Measurements from ENCODE around the gene GGTA1. TPM values are rescaled to one million over a fixed set of nuclear protein-coding genes. Genes with fewer than 3 reads are reported as not detected.

Gene GGTA1
- total and polyA plus RNA-seq, 5 donors: 12.3 to 42.5 (median 24.2) TPM

DNA sequence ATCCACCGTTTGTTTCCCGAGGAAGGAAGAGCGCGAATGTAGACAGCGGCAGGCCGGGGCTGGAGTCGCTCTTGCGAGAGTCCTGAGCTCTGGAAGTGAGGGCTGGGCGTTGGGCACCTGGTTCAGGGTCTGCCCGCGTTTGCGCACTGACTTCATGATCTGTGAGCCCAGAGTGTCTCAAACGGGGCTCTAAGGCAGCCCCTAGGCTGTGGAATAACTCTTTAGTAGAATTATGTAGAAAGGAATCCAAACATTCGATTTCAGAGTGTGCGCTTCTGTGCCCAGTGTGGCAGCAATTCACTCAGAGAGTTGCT lies 478 bp upstream of the GGTA1 start:
- ATAC-seq (no peak), DNase-seq (no peak)
- Histone ChIP-seq H3K27me3 (ENCODE audit: control insufficient read depth, insufficient read depth) (no peaks in the 10 kb centered on the region), H3K9me3 (ENCODE audit: control insufficient read depth, low read length) (no peaks in the 10 kb centered on the region), H3K4me3 (ENCODE audit: low read length) (peak overlapping the region; percentile 59), H3K27ac (ENCODE audit: low read length) (peak overlapping the region; percentile 20), H3K4me1 (ENCODE audit: control insufficient read depth, insufficient read depth, low read length) (peaks cover 2% of the 10 kb centered on the region)
- WGBS: 9% methylated on average over 15 of the region's 15 CpGs
- intact Hi-C loops (cut with DNase I): no loop called here

DNA sequence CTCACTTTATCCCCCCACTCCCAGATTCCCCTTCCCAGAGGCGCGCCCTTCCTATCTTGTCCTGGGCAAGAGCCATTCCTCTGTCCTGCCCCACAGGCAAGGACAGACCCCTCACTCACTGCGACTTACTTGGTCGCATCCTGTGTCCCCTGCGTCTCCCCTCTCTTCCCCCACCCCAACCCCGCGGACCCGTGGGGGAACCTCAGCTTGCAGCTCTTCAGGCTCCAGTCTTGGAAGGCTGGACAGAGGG lies 542 bp downstream of the GGTA1 start:
- no peak for ATAC-seq
- Histone ChIP-seq H3K27ac (ENCODE audit: low read length) (peak overlapping the region; percentile 20), H3K9me3 (ENCODE audit: control insufficient read depth, low read length) (no peaks in the 10 kb centered on the region), H3K4me1 (ENCODE audit: control insufficient read depth, insufficient read depth, low read length) (peaks cover 2% of the 10 kb centered on the region), H3K27me3 (ENCODE audit: control insufficient read depth, insufficient read depth) (no peaks in the 10 kb centered on the region), H3K4me3 (ENCODE audit: low read length) (peak overlapping the region; percentile 59)
- no peak for DNase-seq
- under 1% methylated on average over 8 of the region's 8 CpGs for WGBS
- intact Hi-C loops (cut with DNase I): loop anchor here in 1 of 4 donors (5.0 kb wide), 1 partner anchor 37 kb away; no protein-coding TSS in a partner anchor

DNA sequence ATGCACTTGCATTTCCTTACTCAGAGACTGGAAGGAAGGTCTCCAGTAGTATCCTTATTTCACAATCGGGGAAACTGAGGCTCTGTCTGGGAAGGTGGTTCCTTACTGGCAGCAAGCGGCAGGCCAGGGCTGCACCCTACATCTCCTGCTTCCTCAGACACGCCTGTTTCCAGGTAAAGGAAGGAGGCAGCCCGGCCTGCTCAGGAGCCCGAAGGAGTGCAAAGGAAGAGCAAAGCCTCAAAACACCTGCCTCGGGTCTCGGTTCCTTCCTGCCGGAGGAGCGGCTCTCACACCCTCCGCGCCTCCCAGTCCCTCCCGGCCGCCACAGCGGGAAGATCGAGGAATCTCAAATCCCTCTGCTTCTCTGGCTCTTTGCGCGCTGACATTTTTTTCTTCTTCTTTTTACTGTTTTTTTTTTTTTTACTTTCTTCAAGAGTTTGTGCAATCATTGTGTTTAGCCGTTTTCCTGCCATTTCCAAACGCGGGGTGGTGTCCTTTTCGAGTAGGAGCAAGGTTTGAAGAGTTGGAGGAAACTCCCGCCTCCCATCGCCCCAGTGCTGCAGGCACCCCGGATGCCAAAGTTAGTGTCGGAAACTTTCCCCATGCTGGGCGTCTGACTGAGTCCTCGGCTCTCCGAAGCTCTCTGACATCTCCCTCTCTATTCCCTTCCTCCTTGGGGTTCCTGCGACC lies 1.0 kb downstream of the GGTA1 start:
- Histone ChIP-seq H3K27ac (ENCODE audit: low read length) (peak overlapping the region; percentile 57), H3K9me3 (ENCODE audit: control insufficient read depth, low read length) (no peaks in the 10 kb centered on the region), H3K27me3 (ENCODE audit: control insufficient read depth, insufficient read depth) (no peaks in the 10 kb centered on the region), H3K4me1 (ENCODE audit: control insufficient read depth, insufficient read depth, low read length) (peaks cover 2% of the 10 kb centered on the region), H3K4me3 (ENCODE audit: low read length) (peak overlapping the region; percentile 59)
- WGBS: 2% methylated on average over 29 of the region's 29 CpGs
- ATAC-seq (peak; percentile 34 to 43), DNase-seq (peak; percentile 60 to 81 (median 81))
- intact Hi-C loops (cut with DNase I): loop anchor here in 1 of 4 donors (5.0 kb wide), 1 partner anchor 36 kb away; no protein-coding TSS in a partner anchor

DNA sequence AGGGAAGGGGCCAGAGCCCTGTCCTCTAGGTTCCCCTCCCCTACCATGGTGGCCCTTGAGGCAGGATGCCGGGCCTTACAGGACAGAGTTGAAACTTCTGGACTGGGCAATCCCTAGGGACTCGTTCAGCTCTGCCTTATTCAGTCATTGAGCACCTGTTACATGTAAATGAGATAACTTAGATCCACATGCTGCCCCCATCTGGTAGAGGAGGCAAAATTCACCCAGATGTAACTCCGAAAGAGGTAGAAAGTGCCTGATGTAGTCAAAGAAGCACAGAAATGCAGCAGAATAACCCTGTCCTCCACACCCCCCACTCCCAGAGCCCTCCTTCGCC lies 1.5 kb downstream of the GGTA1 start:
- peaks cover 2% of the 10 kb centered on the region for H3K4me1 ChIP-seq (ENCODE audit: control insufficient read depth, insufficient read depth, low read length)
- H3K4me3 ChIP-seq (ENCODE audit: low read length): peak overlapping the region; percentile 59
- no peaks in the 10 kb centered on the region for H3K27me3 ChIP-seq (ENCODE audit: control insufficient read depth, insufficient read depth)
- H3K27ac ChIP-seq (ENCODE audit: low read length): peak overlapping the region; percentile 57
- intact Hi-C loops (cut with DNase I): loop anchor here in 1 of 4 donors (5.0 kb wide), 1 partner anchor 36 kb away; no protein-coding TSS in a partner anchor
- H3K9me3 ChIP-seq (ENCODE audit: control insufficient read depth, low read length): no peaks in the 10 kb centered on the region
- ATAC-seq (peak; percentile 54 to 65), DNase-seq (peak in 2 of 3 donors; percentile 43 to 73)
- 6% methylated on average over 4 of the region's 4 CpGs for WGBS

DNA sequence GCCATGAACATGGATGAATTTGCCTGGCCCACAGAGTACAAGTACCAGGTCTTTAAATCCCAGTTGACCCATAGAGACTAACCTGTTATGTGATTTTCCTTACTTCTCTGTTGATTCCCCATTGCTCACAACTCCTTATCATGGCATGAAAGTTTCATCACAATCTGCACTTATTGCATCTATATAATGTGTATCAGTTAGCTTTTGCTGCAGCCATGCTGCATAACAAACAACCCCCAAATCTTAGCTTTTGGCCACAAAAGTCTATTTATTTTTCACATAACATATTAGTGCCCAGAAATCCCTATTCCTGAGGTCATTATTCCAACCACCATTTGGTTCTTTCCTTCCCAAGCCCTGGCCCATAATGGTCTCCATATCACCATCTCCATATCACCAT lies 3.7 kb downstream of the GGTA1 start:
- ATAC-seq: no peak
- Histone ChIP-seq H3K4me3 (ENCODE audit: low read length) (no peak overlapping the region), H3K9me3 (ENCODE audit: control insufficient read depth, low read length) (no peaks in the 10 kb centered on the region), H3K4me1 (ENCODE audit: control insufficient read depth, insufficient read depth, low read length) (peaks cover 2% of the 10 kb centered on the region), H3K27ac (ENCODE audit: low read length) (no peak overlapping the region), H3K27me3 (ENCODE audit: control insufficient read depth, insufficient read depth) (no peaks in the 10 kb centered on the region)
- intact Hi-C loops (cut with DNase I): loop anchor here in 1 of 4 donors (5.0 kb wide), 1 partner anchor 34 kb away; no protein-coding TSS in a partner anchor
- no peak for DNase-seq

DNA sequence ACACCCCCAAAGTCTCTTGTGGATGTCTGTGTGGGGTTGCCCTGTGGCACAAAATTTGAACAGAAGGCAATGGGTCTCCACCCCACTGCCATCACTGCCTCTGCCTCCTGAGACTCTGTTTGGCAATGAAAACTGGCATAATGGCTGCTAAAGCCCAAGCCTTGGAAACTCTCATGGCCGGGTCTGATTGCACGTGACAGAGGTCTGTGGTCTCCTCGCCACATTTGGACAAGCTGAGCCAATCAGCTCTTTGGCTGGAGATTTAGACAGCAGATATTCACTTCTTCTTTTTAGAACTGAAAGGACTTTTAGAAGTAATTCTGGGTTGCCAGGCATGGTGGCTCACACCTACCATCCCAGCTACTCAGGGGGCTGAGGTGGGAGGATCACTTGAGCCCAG lies 5.5 kb downstream of the GGTA1 start:
- ATAC-seq: no peak
- Histone ChIP-seq H3K4me1 (ENCODE audit: control insufficient read depth, insufficient read depth, low read length) (peaks cover 2% of the 10 kb centered on the region), H3K9me3 (ENCODE audit: control insufficient read depth, low read length) (no peaks in the 10 kb centered on the region), H3K4me3 (ENCODE audit: low read length) (no peak overlapping the region), H3K27ac (ENCODE audit: low read length) (no peak overlapping the region), H3K27me3 (ENCODE audit: control insufficient read depth, insufficient read depth) (no peaks in the 10 kb centered on the region)
- WGBS: 68% methylated on average over 3 of the region's 3 CpGs
- no peak for DNase-seq
- intact Hi-C loops (cut with DNase I): no loop called here

DNA sequence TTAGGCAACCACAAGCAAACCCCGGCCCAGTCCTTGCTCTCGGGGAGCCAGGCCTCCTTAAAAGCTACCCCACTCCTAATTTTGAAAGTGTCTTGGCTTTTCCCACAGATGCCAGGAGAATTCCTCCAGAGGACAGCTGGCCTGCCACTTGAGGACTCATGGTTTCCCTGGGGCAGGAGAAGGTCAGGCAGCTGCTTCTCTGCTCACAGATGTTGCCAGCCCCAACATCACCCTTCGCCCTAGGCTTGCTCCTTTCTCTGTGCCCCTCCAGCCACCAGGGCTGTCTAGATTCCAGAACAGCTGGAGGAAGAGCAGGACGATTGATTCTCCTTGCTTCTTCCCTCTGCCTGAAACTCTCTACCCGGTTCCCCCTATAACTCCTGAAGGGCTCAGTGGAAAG lies 8.5 kb downstream of the GGTA1 start:
- no peaks in the 10 kb centered on the region for H3K9me3 ChIP-seq (ENCODE audit: control insufficient read depth, low read length)
- intact Hi-C loops (cut with DNase I): no loop called here
- H3K4me3 ChIP-seq (ENCODE audit: low read length): no peak overlapping the region
- DNase-seq (no peak), ATAC-seq (no peak)
- no peaks in the 10 kb centered on the region for H3K27me3 ChIP-seq (ENCODE audit: control insufficient read depth, insufficient read depth)
- H3K27ac ChIP-seq (ENCODE audit: low read length): no peak overlapping the region
- 78% methylated on average over 5 of the region's 5 CpGs for WGBS
- peaks cover 3% of the 10 kb centered on the region for H3K4me1 ChIP-seq (ENCODE audit: control insufficient read depth, insufficient read depth, low read length)

DNA sequence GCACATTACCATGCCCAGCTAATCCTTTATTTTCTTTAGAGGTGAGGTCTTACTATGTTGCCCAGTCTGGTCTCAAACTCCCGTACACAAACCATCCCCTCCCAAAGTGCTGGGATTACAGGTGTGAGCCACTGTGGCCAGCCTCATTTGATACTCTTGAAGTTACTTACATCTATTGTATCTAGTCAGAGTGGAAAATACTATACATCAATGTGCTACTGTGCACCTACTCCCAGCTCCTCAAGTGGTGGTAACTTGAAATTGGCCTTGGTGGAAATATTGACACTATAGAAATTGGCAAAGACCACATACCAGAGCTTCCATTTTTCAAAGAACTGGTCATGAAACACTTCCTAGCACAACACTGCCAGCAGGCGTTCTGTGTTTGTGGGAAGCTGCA lies 10.3 kb downstream of the GGTA1 start:
- ATAC-seq: no peak
- Histone ChIP-seq H3K4me1 (ENCODE audit: control insufficient read depth, insufficient read depth, low read length) (peaks cover 13% of the 10 kb centered on the region), H3K9me3 (ENCODE audit: control insufficient read depth, low read length) (no peaks in the 10 kb centered on the region), H3K4me3 (ENCODE audit: low read length) (no peak overlapping the region), H3K27me3 (ENCODE audit: control insufficient read depth, insufficient read depth) (no peaks in the 10 kb centered on the region), H3K27ac (ENCODE audit: low read length) (no peak overlapping the region)
- WGBS: 81% methylated on average over 2 of the region's 2 CpGs
- DNase-seq: no peak
- intact Hi-C loops (cut with DNase I): no loop called here

DNA sequence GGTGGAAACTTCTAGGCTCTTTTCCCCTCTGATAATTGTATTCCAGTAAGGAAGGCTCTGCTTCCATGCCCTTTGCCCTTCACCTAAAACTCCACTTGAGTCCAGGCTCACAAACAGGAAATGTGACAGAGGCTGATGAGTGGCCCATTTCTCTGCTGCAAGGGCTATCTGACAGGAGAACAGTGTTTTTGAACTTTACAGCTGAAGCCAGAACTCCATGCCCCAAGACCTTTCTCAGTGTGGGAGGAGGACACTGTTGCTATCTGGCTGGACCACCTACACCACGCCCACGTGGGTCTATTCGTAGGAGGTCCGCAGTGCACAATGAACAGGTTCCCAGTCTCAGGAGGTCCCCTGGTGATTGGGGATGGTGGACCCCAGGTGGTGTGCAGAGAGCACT lies 13.6 kb downstream of the GGTA1 start:
- intact Hi-C loops (cut with DNase I): no loop called here
- peaks cover 21% of the 10 kb centered on the region for H3K4me1 ChIP-seq (ENCODE audit: control insufficient read depth, insufficient read depth, low read length)
- H3K4me3 ChIP-seq (ENCODE audit: low read length): no peak overlapping the region
- no peaks in the 10 kb centered on the region for H3K9me3 ChIP-seq (ENCODE audit: control insufficient read depth, low read length)
- peak; percentile 15 to 51 for ATAC-seq
- DNase-seq: no peak
- H3K27me3 ChIP-seq (ENCODE audit: control insufficient read depth, insufficient read depth): no peaks in the 10 kb centered on the region
- WGBS: 63% methylated on average over 4 of the region's 4 CpGs
- H3K27ac ChIP-seq (ENCODE audit: low read length): peak overlapping the region; percentile 81

DNA sequence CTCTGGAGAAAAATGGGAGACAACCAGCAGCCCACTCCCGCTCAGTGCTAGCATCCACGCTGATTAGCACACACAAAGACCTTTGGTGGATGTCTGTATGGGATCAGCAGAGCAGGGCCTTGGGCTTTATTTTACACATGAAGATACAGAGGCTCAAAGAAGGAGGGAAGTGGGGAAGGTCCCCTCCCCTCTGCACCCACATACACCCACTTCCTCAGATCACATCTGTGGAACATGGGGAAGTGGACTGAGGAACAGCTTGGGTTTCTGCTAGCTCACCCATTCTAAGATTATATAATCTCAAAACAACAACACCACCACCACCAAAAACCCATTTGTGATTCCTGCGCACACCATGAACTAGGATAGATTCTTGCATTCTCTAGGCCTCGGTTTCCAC lies 14.0 kb downstream of the GGTA1 start:
- intact Hi-C loops (cut with DNase I): no loop called here
- peak; percentile 36 for ATAC-seq
- H3K4me3 ChIP-seq (ENCODE audit: low read length): no peak overlapping the region
- H3K4me1 ChIP-seq (ENCODE audit: control insufficient read depth, insufficient read depth, low read length): peaks cover 21% of the 10 kb centered on the region
- H3K27me3 ChIP-seq (ENCODE audit: control insufficient read depth, insufficient read depth): no peaks in the 10 kb centered on the region
- no peaks in the 10 kb centered on the region for H3K9me3 ChIP-seq (ENCODE audit: control insufficient read depth, low read length)
- 83% methylated on average over 4 of the region's 4 CpGs for WGBS
- H3K27ac ChIP-seq (ENCODE audit: low read length): peak overlapping the region; percentile 81
- no peak for DNase-seq

DNA sequence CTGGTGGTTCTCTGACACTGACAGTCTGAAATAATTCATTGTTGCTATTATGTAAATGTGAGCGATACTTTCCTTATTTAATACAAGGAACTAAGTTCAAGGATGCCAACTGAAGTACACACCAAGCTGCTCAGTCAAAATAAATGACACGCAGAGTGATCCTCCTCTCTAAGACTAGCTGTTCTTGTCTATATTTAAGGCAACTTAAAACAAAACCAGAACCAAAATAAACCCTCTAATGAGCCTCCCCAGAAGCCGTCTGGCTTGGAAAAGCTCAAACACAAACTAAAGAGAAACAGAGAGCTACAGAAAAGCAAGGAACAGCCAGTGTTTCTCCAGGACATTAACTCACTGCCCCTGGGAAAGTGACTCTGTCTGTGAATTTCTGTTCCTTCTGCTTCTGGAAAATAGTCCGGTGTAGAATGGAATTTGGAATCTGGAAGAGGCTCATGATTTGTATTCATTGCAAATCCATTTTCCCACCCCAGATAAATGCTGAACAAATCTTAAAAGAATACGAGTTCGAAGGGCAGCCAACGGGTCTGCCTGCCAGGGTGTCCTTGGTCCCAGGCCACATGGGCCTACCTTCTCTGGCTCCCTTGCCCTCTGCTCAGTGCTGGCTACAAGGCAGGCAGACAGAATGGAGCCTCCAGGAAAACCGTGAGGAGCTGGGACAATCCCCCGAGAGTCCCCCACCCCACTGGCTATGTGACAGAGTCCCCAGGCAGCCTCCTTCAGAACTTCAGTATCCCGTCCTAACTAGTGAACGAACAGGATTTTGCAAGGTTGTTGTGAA lies 14.8 kb downstream of the GGTA1 start:
- intact Hi-C loops (cut with DNase I): no loop called here
- H3K27me3 ChIP-seq (ENCODE audit: control insufficient read depth, insufficient read depth): no peaks in the 10 kb centered on the region
- ATAC-seq: peak; percentile 38 to 47
- 45% methylated on average over 11 of the region's 11 CpGs for WGBS
- peak overlapping the region; percentile 81 for H3K27ac ChIP-seq (ENCODE audit: low read length)
- no peaks in the 10 kb centered on the region for H3K9me3 ChIP-seq (ENCODE audit: control insufficient read depth, low read length)
- DNase-seq: peak in 1 of 3 donors; percentile 79
- H3K4me1 ChIP-seq (ENCODE audit: control insufficient read depth, insufficient read depth, low read length): peaks cover 25% of the 10 kb centered on the region
- H3K4me3 ChIP-seq (ENCODE audit: low read length): no peak overlapping the region

All from right cardiac atrium (tissue), 5 donors.